ENCODE results near the gene PLA2G2C.
"Not testable (repeated sequence)": the region's sequence is repeated elsewhere in the genome, so short reads cannot be mapped to it uniquely, and the experiment has no call there.

PLA2G2C gene

GRCh38 chr1:20138346-20138745 lies 48.0 kb downstream of the PLA2G2C start:
- DNase-seq (ENCODE audit: insufficient read length, low spot score) = no peak
- FAIRE-seq = no peak

- FAIRE-seq (no peak), DNase-seq (ENCODE audit: insufficient read length, low spot score) (no peak)
Measured at GRCh38 chr1:20137604-20138003, 48.7 kb downstream of the PLA2G2C start.

GRCh38 chr1:20137055-20137454 lies 49.3 kb downstream of the PLA2G2C start:
- no peak for FAIRE-seq

GRCh38 chr1:20136249-20136648 lies 50.1 kb downstream of the PLA2G2C start:
- FAIRE-seq (no peak), DNase-seq (ENCODE audit: insufficient read length, low spot score) (no peak)

More at GRCh38 chr1:20137055-20137454, 49.3 kb downstream of the PLA2G2C start:
- no peak for DNase-seq (ENCODE audit: insufficient read length, low spot score)

- FAIRE-seq = no peak
- DNase-seq (ENCODE audit: insufficient read length, low spot score) = no peak
Measured at GRCh38 chr1:20134995-20135394, 51.3 kb downstream of the PLA2G2C start.

- FAIRE-seq = not testable (repeated sequence)
Measured at GRCh38 chr1:20130518-20130917, 55.8 kb downstream of the PLA2G2C start.

GRCh38 chr1:20126806-20127440 lies 59.4 kb downstream of the PLA2G2C start:
- DNase-seq (ENCODE audit: insufficient read length, low spot score) (no peak), FAIRE-seq (no peak)

More at GRCh38 chr1:20130518-20130917, 55.8 kb downstream of the PLA2G2C start:
- not testable (repeated sequence) for DNase-seq (ENCODE audit: insufficient read length, low spot score)

- no peak for DNase-seq (ENCODE audit: insufficient read length, low spot score)
- FAIRE-seq = peak; percentile 77
Measured at GRCh38 chr1:20126041-20126805, 60.1 kb downstream of the PLA2G2C start.

GRCh38 chr1:20125100-20125499 lies 61.2 kb downstream of the PLA2G2C start:
- no peak for DNase-seq (ENCODE audit: insufficient read length, low spot score)
- peak; percentile 54 for FAIRE-seq

GRCh38 chr1:20124456-20125057 lies 61.8 kb downstream of the PLA2G2C start:
- DNase-seq (ENCODE audit: insufficient read length, low spot score) (no peak), FAIRE-seq (peak; percentile 69)

GRCh38 chr1:20123722-20124455 lies 62.4 kb downstream of the PLA2G2C start:
- FAIRE-seq (no peak), DNase-seq (ENCODE audit: insufficient read length, low spot score) (no peak)

GRCh38 chr1:20120796-20121195 lies 65.5 kb downstream of the PLA2G2C start:
- no peak for FAIRE-seq
- no peak for DNase-seq (ENCODE audit: insufficient read length, low spot score)

GRCh38 chr1:20119347-20119746 lies 67.0 kb downstream of the PLA2G2C start, which contains the start of gene PLA2G2D:
Gene PLA2G2D (minus strand): TSS chr1:20119536. CDS start chr1:20119498, 38 bp downstream.
- FAIRE-seq (no peak), DNase-seq (ENCODE audit: insufficient read length, low spot score) (no peak)

GRCh38 chr1:20117236-20117635 lies 69.1 kb downstream of the PLA2G2C start:
- no peak for FAIRE-seq
- DNase-seq (ENCODE audit: insufficient read length, low spot score) = no peak

GRCh38 chr1:20115916-20116315 lies 70.4 kb downstream of the PLA2G2C start:
- DNase-seq (ENCODE audit: insufficient read length, low spot score) = no peak
- FAIRE-seq = no peak

GRCh38 chr1:20115479-20115878 lies 70.8 kb downstream of the PLA2G2C start:
- FAIRE-seq (no peak), DNase-seq (ENCODE audit: insufficient read length, low spot score) (no peak)

- no peak for FAIRE-seq
- DNase-seq (ENCODE audit: insufficient read length, low spot score) = no peak
Measured at GRCh38 chr1:20114021-20114648, 72.2 kb downstream of the PLA2G2C start.

Measured in GM19239 (cell line).